Hepatocyte (in vitro differentiated cells): ENCODE data around the gene SPECC1L. TPM values are rescaled to one million over a fixed set of nuclear protein-coding genes. Genes with fewer than 3 reads are reported as not detected.

Experiments used
- DNase-seq: peaks from one replicate; pipeline ENCODE4 v3.0.0-alpha.2; 2016; ENCODE audit warnings: low spot score
- H2AFZ ChIP-seq: fragments of 200-600 bp; sonication (generic); 2 replicates; pipeline ENCODE4 v1.6.0; 2016; ENCODE audit warnings: antibody characterized with exemption, mild to moderate bottlenecking
- H3K27ac ChIP-seq: fragments of 200-600 bp; sonication (generic); 2 replicates; pipeline ENCODE4 v1.5.1; 2016; ENCODE audit warnings: mild to moderate bottlenecking
- H3K27me3 ChIP-seq: fragments of 200-600 bp; sonication (generic); 2 replicates; pipeline ENCODE4 v1.6.1; 2016
- H3K36me3 ChIP-seq: fragments of 200-600 bp; sonication (generic); replicated peaks from 2 replicates; pipeline ENCODE4 v1.5.1; 2016; ENCODE audit warnings: low read depth; ENCODE audit not compliant: insufficient read depth
- H3K4me1 ChIP-seq: fragments of 200-600 bp; sonication (generic); 2 replicates; pipeline ENCODE4 v1.5.1; 2016; ENCODE audit warnings: mild to moderate bottlenecking, moderate library complexity; ENCODE audit not compliant: insufficient read depth
- H3K4me2 ChIP-seq: fragments of 200-600 bp; sonication (generic); 2 replicates; pipeline ENCODE4 v1.6.0; 2016
- H3K4me3 ChIP-seq: fragments of 200-600 bp; sonication (generic); 2 replicates; pipeline ENCODE4 v1.5.1; 2016; ENCODE audit warnings: mild to moderate bottlenecking
- H3K79me2 ChIP-seq: fragments of 200-600 bp; sonication (generic); 2 replicates; pipeline ENCODE4 v1.6.0; 2017; ENCODE audit warnings: mild to moderate bottlenecking
- H3K9me2 ChIP-seq: fragments of 200-600 bp; sonication (generic); replicated peaks from 2 replicates; pipeline ENCODE4 v1.6.0; 2017; ENCODE audit warnings: mild to moderate bottlenecking; ENCODE audit not compliant: insufficient read depth
- H3K9me3 ChIP-seq: fragments of 200-600 bp; sonication (generic); 2 replicates; pipeline ENCODE4 v1.5.1; 2016; ENCODE audit warnings: low read depth, mild to moderate bottlenecking
- H4K20me1 ChIP-seq: fragments of 200-600 bp; sonication (generic); 2 replicates; pipeline ENCODE4 v1.6.0; 2016; ENCODE audit warnings: mild to moderate bottlenecking; ENCODE audit not compliant: insufficient read depth, poor library complexity, severe bottlenecking
- EZH2 ChIP-seq: fragments of 200-600 bp; sonication (generic); IDR thresholded peaks from 2 replicates; pipeline ENCODE4 v1.6.1; 2016; ENCODE audit warnings: antibody characterized with exemption, mild to moderate bottlenecking, borderline replicate concordance
- EZH2phosphoT487 ChIP-seq: fragments of 200-600 bp; sonication (generic); IDR thresholded peaks from one replicate; pipeline ENCODE4 v1.6.1; 2018; ENCODE audit warnings: antibody characterized with exemption, mild to moderate bottlenecking, low read depth, moderate library complexity; ENCODE audit not compliant: unreplicated experiment, severe bottlenecking
- WGBS: methylation state at CpG from one replicate; pipeline ENCODE4 v1.1.6; 2016; ENCODE audit warnings: low lambda C conversion rate; ENCODE audit errors: missing lambda C conversion rate; 5-methylcytosine and 5-hydroxymethylcytosine counted together
- polyA plus RNA-seq: library from polyadenylated mRNA; unstranded; fragments of >200 nt; fragmentation: Nextera tagmentation; extraction: Ambion mirVana; gene quantifications from 2 replicates; pipeline ENCODE4 v1.2.1, GENCODE V29; 2016
- total RNA-seq: library from RNA; depleted of rRNA; stranded (reverse); fragments of >200 nt; gene quantifications from 2 replicates; pipeline ENCODE4 v1.2.3, GENCODE V29; 2014
- TF ChIP-seq, protein P1 (sequence below): fragments of 200-600 bp; sonication (generic); IDR thresholded peaks from 2 replicates; pipeline ENCODE4 v1.5.1; 2016; ENCODE audit warnings: antibody characterized with exemption, mild to moderate bottlenecking; ENCODE audit not compliant: poor library complexity

The SPECC1L gene
- total and polyA plus RNA-seq, 2 experiments from 2014 or later = 13.0 to 28.3 TPM

- Histone ChIP-seq H3K4me3 (no peak overlapping the region), H3K9me3 (no peaks in the 10 kb centered on the region), H4K20me1 (no peaks in the 10 kb centered on the region), H3K4me2 (no peak overlapping the region), H3K4me1 (peaks cover 17% of the 10 kb centered on the region), H3K27ac (no peak overlapping the region), H3K79me2 (no peaks in the 10 kb centered on the region), H3K27me3 (no peaks in the 10 kb centered on the region), H3K9me2 (no peaks in the 10 kb centered on the region), H3K36me3 (no peaks in the 10 kb centered on the region), H2AFZ (no peak overlapping the region)
- no peak for DNase-seq
- WGBS = 88% methylated on average over 2 of the region's 2 CpGs
- TF ChIP-seq EZH2phosphoT487 (no peak), EZH2 (no peak)
- TF ChIP-seq, protein P1, sequence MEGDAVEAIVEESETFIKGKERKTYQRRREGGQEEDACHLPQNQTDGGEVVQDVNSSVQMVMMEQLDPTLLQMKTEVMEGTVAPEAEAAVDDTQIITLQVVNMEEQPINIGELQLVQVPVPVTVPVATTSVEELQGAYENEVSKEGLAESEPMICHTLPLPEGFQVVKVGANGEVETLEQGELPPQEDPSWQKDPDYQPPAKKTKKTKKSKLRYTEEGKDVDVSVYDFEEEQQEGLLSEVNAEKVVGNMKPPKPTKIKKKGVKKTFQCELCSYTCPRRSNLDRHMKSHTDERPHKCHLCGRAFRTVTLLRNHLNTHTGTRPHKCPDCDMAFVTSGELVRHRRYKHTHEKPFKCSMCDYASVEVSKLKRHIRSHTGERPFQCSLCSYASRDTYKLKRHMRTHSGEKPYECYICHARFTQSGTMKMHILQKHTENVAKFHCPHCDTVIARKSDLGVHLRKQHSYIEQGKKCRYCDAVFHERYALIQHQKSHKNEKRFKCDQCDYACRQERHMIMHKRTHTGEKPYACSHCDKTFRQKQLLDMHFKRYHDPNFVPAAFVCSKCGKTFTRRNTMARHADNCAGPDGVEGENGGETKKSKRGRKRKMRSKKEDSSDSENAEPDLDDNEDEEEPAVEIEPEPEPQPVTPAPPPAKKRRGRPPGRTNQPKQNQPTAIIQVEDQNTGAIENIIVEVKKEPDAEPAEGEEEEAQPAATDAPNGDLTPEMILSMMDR = no peak
These were observed 122.5 kb downstream of the SPECC1L start for GRCh38 chr22:24393012-24393559.

- WGBS = 74% methylated on average over 3 of the region's 3 CpGs
- no peaks in the 10 kb centered on the region for H3K9me3 ChIP-seq
- no peak overlapping the region for H3K27ac ChIP-seq
- no peaks in the 10 kb centered on the region for H4K20me1 ChIP-seq
- no peak for DNase-seq
- H3K4me2 ChIP-seq = no peak overlapping the region
- peaks cover 17% of the 10 kb centered on the region for H3K4me1 ChIP-seq
- H3K79me2 ChIP-seq = no peaks in the 10 kb centered on the region
- H2AFZ ChIP-seq = no peak overlapping the region
- H3K9me2 ChIP-seq = no peaks in the 10 kb centered on the region
- no peaks in the 10 kb centered on the region for H3K36me3 ChIP-seq
- TF ChIP-seq EZH2phosphoT487 = no peak
- no peak for TF ChIP-seq EZH2
- TF ChIP-seq, protein P1 = no peak
- no peaks in the 10 kb centered on the region for H3K27me3 ChIP-seq
- no peak overlapping the region for H3K4me3 ChIP-seq
These were observed 123.2 kb downstream of the SPECC1L start for GRCh38 chr22:24393848-24394247.

GRCh38 chr22:24394254-24394653, 123.6 kb downstream of the SPECC1L start:
- H3K4me2 ChIP-seq = no peak overlapping the region
- H2AFZ ChIP-seq = no peak overlapping the region
- TF ChIP-seq EZH2 (no peak), EZH2phosphoT487 (no peak)
- TF ChIP-seq, protein P1 = no peak
- peaks cover 17% of the 10 kb centered on the region for H3K4me1 ChIP-seq
- no peak overlapping the region for H3K4me3 ChIP-seq
- H3K36me3 ChIP-seq = no peaks in the 10 kb centered on the region
- no peaks in the 10 kb centered on the region for H3K79me2 ChIP-seq
- WGBS = 86% methylated on average over 2 of the region's 2 CpGs
- no peak for DNase-seq
- no peaks in the 10 kb centered on the region for H4K20me1 ChIP-seq
- no peaks in the 10 kb centered on the region for H3K9me3 ChIP-seq
- H3K9me2 ChIP-seq = no peaks in the 10 kb centered on the region
- H3K27ac ChIP-seq = no peak overlapping the region
- H3K27me3 ChIP-seq = no peaks in the 10 kb centered on the region

DNA sequence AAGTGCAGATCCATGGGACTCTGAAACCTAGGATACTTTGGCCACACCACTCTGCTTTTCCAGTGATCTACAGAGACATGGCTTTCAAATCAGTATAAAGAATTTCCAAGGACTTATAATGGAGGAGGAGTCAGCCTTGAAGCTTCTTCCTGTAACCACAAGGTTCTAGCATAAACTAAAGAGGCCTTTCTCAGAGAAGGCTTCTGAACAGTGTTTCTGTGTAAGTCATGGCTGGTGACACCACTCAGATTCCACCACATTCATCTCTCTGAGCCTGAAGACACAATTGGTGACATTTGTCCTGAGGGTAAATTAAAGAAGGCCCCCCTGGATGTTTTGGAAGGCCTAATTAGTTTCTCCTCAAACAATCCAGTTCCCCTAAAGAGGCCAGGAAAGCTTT, 127.8 kb downstream of the SPECC1L start:
- H3K4me1 ChIP-seq = peaks cover 17% of the 10 kb centered on the region
- H3K27me3 ChIP-seq = no peaks in the 10 kb centered on the region
- no peak overlapping the region for H3K4me2 ChIP-seq
- no peak for TF ChIP-seq EZH2phosphoT487
- no peaks in the 10 kb centered on the region for H3K9me2 ChIP-seq
- no peak overlapping the region for H3K4me3 ChIP-seq
- H3K36me3 ChIP-seq = no peaks in the 10 kb centered on the region
- no peaks in the 10 kb centered on the region for H3K9me3 ChIP-seq
- H2AFZ ChIP-seq = no peak overlapping the region
- H4K20me1 ChIP-seq = no peaks in the 10 kb centered on the region
- DNase-seq = no peak
- H3K27ac ChIP-seq = no peak overlapping the region
- H3K79me2 ChIP-seq = no peaks in the 10 kb centered on the region
